ENCODE measurements around the gene TBC1D17. TPM values are rescaled to one million over a fixed set of nuclear protein-coding genes. Genes with fewer than 3 reads are reported as not detected.

Gene TBC1D17
- total and polyA plus RNA-seq, 2 donors: 2.9 to 69.7 TPM

DNA sequence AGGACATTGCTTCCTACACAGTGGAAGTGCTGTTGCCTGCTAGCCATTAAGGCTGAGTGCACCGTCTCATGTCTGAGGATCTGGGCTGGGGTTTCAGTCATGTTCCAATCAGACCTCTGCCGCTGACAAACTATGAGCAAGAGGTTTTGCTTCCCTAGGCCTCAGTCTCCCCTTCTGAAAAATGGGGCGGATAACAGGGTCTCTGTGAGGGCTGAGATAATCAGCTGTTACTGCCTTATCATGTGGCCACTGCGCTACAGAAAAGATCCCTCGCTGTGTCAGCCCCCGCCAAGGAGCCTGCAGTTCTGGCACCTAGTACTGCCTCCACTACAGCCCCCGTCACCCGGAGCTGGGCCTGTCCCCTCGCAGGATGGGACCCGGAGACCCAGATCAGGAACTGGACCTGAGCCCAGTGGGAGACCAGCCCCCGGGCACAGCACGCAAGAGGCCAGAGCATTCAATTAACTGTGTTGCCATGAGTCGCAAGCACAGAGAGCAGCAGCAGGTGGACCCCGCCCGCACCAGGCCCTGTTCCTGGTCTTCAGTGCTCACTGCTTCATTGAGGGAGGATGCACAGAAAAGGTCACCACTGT lies 7.1 kb upstream of the TBC1D17 start:
- Histone ChIP-seq H3K36me3 (ENCODE audit: control insufficient read depth in 2 of 2, insufficient read depth in 2 of 2, low read length in 1 of 2) (peaks cover 7 to 14% of the 10 kb centered on the region in 2 donors), H3K4me1 (ENCODE audit: control insufficient read depth in 2 of 2, insufficient read depth in 2 of 2, low read length in 2 of 2) (peaks cover 28 to 54% of the 10 kb centered on the region in 2 donors), H3K27me3 (ENCODE audit: control insufficient read depth in 2 of 2, insufficient read depth in 1 of 2, low read length in 1 of 2) (no peaks in the 10 kb centered on the region), H3K9me3 (ENCODE audit: control insufficient read depth in 2 of 2, insufficient read depth in 1 of 2, low read length in 1 of 2) (peaks cover 0 to 4% of the 10 kb centered on the region in 2 donors), H3K4me3 (ENCODE audit: low read length in 2 of 2) (peak overlapping the region; percentile 57 to 68), H3K27ac (ENCODE audit: low read depth in 1 of 2, low read length in 1 of 2) (peak overlapping the region; percentile 93)
- DNase-seq (ENCODE audit: low read depth in 6 of 9, low spot score in 9 of 9): no peak
- 95% methylated on average over 15 of the region's 15 CpGs for WGBS

DNA sequence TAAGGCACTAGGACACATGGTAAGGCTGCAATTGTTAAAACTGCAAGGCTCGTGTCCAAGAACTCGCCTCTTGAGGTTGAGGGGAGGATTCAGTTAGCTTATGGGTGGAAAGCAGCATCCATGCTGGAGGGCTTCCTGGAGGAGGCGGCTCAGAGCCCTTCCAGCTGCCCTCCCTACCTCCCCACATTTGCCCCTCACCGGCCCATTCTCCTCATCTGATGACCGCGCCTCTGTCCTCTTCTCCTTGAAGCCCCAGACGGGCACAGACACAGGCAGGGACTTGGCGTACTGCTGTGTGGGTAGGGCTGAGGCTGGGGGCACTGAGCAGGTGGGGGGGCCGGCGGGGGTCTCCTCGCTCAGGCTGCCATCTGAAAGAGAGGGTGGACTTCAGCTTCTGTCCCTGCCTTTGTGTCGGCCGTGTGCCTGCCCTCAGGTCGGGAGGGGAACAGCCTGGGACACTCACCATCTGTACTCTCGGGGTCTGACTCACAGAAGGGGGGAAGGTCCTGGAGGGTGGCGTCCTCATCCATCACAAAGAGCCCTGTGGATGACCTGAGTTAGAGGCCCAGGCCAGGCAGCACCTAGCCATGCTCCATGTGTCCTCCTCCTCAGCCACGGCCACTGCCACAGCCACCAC lies 6.0 kb upstream of the TBC1D17 start:
- Histone ChIP-seq H3K4me3 (ENCODE audit: low read length in 2 of 2) (no peak overlapping the region), H3K27me3 (ENCODE audit: control insufficient read depth in 2 of 2, insufficient read depth in 1 of 2, low read length in 1 of 2) (no peaks in the 10 kb centered on the region), H3K36me3 (ENCODE audit: control insufficient read depth in 2 of 2, insufficient read depth in 2 of 2, low read length in 1 of 2) (peaks cover 7 to 14% of the 10 kb centered on the region in 2 donors), H3K4me1 (ENCODE audit: control insufficient read depth in 2 of 2, insufficient read depth in 2 of 2, low read length in 2 of 2) (peaks cover 21 to 50% of the 10 kb centered on the region in 2 donors), H3K27ac (ENCODE audit: low read depth in 1 of 2, low read length in 1 of 2) (no peak overlapping the region), H3K9me3 (ENCODE audit: control insufficient read depth in 2 of 2, insufficient read depth in 1 of 2, low read length in 1 of 2) (peaks cover 0 to 4% of the 10 kb centered on the region in 2 donors)
- DNase-seq (ENCODE audit: low read depth in 6 of 9, low spot score in 9 of 9): no peak
- WGBS: 98% methylated on average over 17 of the region's 17 CpGs

DNA sequence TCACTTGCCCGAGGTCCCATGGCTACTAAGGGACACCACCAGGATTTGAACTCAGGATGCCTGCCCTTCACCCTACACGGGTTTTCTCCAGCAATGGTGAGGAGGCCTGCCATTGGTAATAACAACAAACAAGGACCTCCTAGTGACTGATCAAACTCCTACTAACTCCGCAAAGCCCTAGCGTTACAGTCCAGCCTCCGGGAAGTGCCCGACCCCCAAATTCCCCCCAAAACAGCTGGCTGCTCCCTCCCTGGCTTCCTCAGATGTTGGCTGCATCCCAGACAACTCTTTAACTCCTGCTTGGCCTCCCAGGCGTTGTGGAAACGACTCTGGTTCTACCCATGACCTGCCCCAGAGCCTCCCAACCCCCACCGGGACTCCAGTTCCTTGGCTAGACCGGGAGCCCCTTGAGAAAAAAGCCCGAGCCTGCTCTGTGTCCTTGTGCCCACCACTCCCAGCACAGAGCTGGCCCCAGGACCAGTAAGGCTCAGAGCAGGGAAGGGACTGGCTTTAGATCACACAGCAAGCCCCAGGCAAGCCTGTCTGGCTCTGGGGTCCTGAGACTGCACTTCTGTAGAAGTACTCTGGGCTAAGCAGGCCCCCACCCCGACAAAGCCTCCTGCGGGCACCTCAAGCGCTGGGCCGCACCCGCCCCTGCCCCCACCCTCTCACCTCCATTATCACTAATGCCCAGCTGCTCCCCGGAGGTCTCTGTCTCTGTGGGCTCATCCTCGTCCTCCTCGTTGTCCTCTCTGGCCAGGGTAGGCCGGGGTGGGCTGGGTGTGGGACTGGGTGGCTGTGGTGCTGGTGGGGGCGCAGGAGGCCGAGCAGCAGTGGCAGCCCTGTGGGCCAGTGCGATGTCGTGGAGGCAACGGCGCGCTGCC lies 5.0 kb upstream of the TBC1D17 start:
- Histone ChIP-seq H3K9me3 (ENCODE audit: control insufficient read depth in 2 of 2, insufficient read depth in 1 of 2, low read length in 1 of 2) (peaks cover 0 to 4% of the 10 kb centered on the region in 2 donors), H3K36me3 (ENCODE audit: control insufficient read depth in 2 of 2, insufficient read depth in 2 of 2, low read length in 1 of 2) (peaks cover 7 to 14% of the 10 kb centered on the region in 2 donors), H3K4me3 (ENCODE audit: low read length in 2 of 2) (no peak overlapping the region), H3K27me3 (ENCODE audit: control insufficient read depth in 2 of 2, insufficient read depth in 1 of 2, low read length in 1 of 2) (no peaks in the 10 kb centered on the region), H3K27ac (ENCODE audit: low read depth in 1 of 2, low read length in 1 of 2) (no peak overlapping the region), H3K4me1 (ENCODE audit: control insufficient read depth in 2 of 2, insufficient read depth in 2 of 2, low read length in 2 of 2) (peaks cover 18 to 48% of the 10 kb centered on the region in 2 donors)
- no peak for DNase-seq (ENCODE audit: low read depth in 6 of 9, low spot score in 9 of 9)
- 97% methylated on average over 27 of the region's 27 CpGs for WGBS

DNA sequence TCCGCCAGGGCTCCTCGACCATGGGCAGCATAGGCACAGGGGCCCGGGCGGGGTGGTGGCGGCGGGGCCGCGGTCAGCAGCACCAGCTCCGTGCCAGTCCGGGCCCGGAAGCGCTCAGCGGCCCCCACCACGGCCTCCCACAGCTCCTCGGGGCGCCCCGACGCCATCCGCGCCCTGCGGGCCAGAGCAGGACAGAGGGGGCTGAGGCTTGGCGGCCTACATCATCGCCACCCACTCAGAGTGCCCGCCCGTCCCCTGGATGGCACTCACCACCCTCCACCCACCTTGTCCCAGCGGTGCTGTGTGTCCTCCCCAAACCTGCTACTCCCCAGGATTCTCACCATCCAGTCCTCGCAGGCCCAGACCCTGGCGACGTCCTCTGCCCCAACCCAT lies 4.4 kb upstream of the TBC1D17 start:
- Histone ChIP-seq H3K4me1 (ENCODE audit: control insufficient read depth in 2 of 2, insufficient read depth in 2 of 2, low read length in 2 of 2) (peaks cover 19 to 44% of the 10 kb centered on the region in 2 donors), H3K27ac (ENCODE audit: low read depth in 1 of 2, low read length in 1 of 2) (peak overlapping the region in 1 of 2 donors; percentile 9), H3K27me3 (ENCODE audit: control insufficient read depth in 2 of 2, insufficient read depth in 1 of 2, low read length in 1 of 2) (no peaks in the 10 kb centered on the region), H3K9me3 (ENCODE audit: control insufficient read depth in 2 of 2, insufficient read depth in 1 of 2, low read length in 1 of 2) (peaks cover 0 to 6% of the 10 kb centered on the region in 2 donors), H3K4me3 (ENCODE audit: low read length in 2 of 2) (no peak overlapping the region), H3K36me3 (ENCODE audit: control insufficient read depth in 2 of 2, insufficient read depth in 2 of 2, low read length in 1 of 2) (peaks cover 7 to 14% of the 10 kb centered on the region in 2 donors)
- DNase-seq (ENCODE audit: low read depth in 6 of 9, low spot score in 9 of 9): no peak
- WGBS: 98% methylated on average over 29 of the region's 29 CpGs

DNA sequence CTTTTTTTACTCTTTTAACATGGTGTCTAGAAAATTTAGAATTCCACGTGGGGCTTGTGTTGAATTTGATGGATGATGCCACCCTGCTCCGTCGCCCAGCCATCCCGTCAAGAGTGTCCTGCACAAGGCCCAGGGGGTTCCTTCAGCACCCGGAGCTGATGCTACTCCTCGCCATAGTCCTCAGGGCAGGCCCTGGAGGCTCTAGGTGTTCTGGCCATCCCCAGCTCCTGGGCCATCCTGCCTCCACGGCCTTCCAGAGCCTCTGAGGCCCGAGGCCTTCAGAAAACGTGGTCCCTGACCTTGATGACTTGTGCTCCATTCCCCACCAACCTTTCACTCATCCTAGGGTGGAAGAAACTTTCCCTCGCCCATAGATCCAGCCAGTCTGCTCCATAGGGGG lies 3.7 kb upstream of the TBC1D17 start:
- no peak overlapping the region for H3K4me3 ChIP-seq (ENCODE audit: low read length in 2 of 2)
- peaks cover 7 to 14% of the 10 kb centered on the region in 2 donors for H3K36me3 ChIP-seq (ENCODE audit: control insufficient read depth in 2 of 2, insufficient read depth in 2 of 2, low read length in 1 of 2)
- H3K4me1 ChIP-seq (ENCODE audit: control insufficient read depth in 2 of 2, insufficient read depth in 2 of 2, low read length in 2 of 2): peaks cover 16 to 44% of the 10 kb centered on the region in 2 donors
- H3K27ac ChIP-seq (ENCODE audit: low read depth in 1 of 2, low read length in 1 of 2): no peak overlapping the region
- no peak for DNase-seq (ENCODE audit: low read depth in 6 of 9, low spot score in 9 of 9)
- no peaks in the 10 kb centered on the region for H3K27me3 ChIP-seq (ENCODE audit: control insufficient read depth in 2 of 2, insufficient read depth in 1 of 2, low read length in 1 of 2)
- H3K9me3 ChIP-seq (ENCODE audit: control insufficient read depth in 2 of 2, insufficient read depth in 1 of 2, low read length in 1 of 2): peaks cover 0 to 5% of the 10 kb centered on the region in 2 donors
- 96% methylated on average over 10 of the region's 10 CpGs for WGBS

DNA sequence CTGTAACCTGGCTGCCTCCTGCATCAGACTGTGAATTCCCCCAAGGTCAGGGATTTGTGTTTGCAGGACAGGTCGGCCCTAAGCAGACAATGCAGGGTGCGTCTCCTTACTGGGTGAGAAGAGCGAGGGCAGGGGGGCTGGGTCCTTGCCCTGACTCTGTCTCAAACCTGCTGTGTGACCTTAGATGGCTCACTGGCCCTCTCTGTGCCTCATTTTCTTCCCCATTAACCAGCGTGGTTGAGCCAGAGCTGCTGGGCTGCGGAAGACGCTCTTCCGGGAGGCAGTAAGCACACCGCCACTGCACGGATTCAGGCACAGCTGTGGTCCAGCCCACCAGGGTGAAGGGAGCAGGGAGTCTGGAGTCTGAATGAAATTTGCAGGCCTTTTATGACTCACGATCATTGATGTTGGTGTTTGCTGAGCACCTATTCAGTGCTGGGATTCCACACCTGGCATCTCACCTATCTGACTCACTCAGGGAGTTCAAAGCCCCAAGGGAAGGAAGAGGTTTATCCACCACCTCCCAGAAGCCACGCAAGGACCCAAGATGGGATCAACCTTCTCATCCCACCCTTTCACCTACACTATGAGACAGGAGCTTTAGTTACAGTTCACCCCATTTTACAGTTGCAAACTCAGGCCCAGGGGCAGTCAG lies 2.9 kb upstream of the TBC1D17 start:
- Histone ChIP-seq H3K4me3 (ENCODE audit: low read length in 2 of 2) (no peak overlapping the region), H3K9me3 (ENCODE audit: control insufficient read depth in 2 of 2, insufficient read depth in 1 of 2, low read length in 1 of 2) (peaks cover 0 to 5% of the 10 kb centered on the region in 2 donors), H3K27me3 (ENCODE audit: control insufficient read depth in 2 of 2, insufficient read depth in 1 of 2, low read length in 1 of 2) (no peaks in the 10 kb centered on the region), H3K27ac (ENCODE audit: low read depth in 1 of 2, low read length in 1 of 2) (no peak overlapping the region), H3K4me1 (ENCODE audit: control insufficient read depth in 2 of 2, insufficient read depth in 2 of 2, low read length in 2 of 2) (peaks cover 12 to 43% of the 10 kb centered on the region in 2 donors), H3K36me3 (ENCODE audit: control insufficient read depth in 2 of 2, insufficient read depth in 2 of 2, low read length in 1 of 2) (peaks cover 7 to 20% of the 10 kb centered on the region in 2 donors)
- WGBS: 97% methylated on average over 11 of the region's 11 CpGs
- no peak for DNase-seq (ENCODE audit: low read depth in 6 of 9, low spot score in 9 of 9)

DNA sequence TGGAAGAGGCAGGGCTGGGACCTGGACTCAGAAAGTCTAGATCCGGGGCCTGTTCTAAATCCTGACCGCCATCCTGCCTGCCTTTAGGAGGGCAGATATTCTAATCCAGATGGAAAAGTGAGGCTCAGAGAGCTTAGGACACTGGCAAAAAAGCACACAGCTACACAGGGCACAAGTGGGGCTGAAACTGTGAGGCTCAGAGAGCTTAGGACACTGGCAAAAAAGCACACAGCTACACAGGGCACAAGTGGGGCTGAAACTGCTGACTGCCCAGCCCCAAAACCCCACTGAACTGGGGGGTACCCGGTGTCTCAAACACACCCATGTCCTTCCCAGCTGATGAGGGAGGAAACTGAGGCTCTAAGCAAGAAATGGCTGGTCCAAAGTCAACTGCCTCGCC lies 2.3 kb upstream of the TBC1D17 start:
- no peak for DNase-seq (ENCODE audit: low read depth in 6 of 9, low spot score in 9 of 9)
- 96% methylated on average over 4 of the region's 4 CpGs for WGBS
- H3K36me3 ChIP-seq (ENCODE audit: control insufficient read depth in 2 of 2, insufficient read depth in 2 of 2, low read length in 1 of 2): peaks cover 9 to 25% of the 10 kb centered on the region in 2 donors
- peaks cover 0 to 5% of the 10 kb centered on the region in 2 donors for H3K9me3 ChIP-seq (ENCODE audit: control insufficient read depth in 2 of 2, insufficient read depth in 1 of 2, low read length in 1 of 2)
- peak overlapping the region in 1 of 2 donors; percentile 100 for H3K27ac ChIP-seq (ENCODE audit: low read depth in 1 of 2, low read length in 1 of 2)
- peaks cover 9 to 40% of the 10 kb centered on the region in 2 donors for H3K4me1 ChIP-seq (ENCODE audit: control insufficient read depth in 2 of 2, insufficient read depth in 2 of 2, low read length in 2 of 2)
- H3K4me3 ChIP-seq (ENCODE audit: low read length in 2 of 2): peak overlapping the region in 1 of 2 donors; percentile 74
- no peaks in the 10 kb centered on the region for H3K27me3 ChIP-seq (ENCODE audit: control insufficient read depth in 2 of 2, insufficient read depth in 1 of 2, low read length in 1 of 2)

DNA sequence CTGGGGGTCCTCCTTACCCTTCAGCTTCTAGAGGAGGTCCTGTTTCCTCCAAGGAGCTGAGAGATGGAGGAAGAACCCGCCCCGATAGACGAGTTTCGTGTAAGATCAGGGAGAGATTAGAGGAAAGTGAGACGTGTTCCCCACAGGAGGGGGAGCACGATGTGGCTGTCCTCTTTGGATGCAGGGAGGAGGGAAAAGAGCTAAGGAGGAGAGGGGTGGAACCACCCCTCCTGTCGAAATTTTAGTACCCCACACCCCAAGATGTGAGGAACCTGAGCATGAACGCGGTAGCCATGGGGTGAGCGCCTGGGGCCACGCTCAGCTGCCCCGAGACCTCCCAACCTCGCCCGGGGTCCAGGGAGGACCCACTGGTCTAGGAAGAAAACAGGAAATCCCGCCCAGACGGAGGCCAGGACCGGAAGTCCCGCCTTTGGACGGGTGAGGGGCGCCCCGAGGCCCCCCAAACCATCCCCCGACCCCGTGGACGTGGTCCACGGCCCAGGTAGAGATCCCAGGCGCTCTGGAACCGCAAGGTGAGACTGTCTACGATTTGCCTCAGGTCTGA lies 1.6 kb upstream of the TBC1D17 start:
- peak overlapping the region; percentile 74 to 89 for H3K4me3 ChIP-seq (ENCODE audit: low read length in 2 of 2)
- H3K36me3 ChIP-seq (ENCODE audit: control insufficient read depth in 2 of 2, insufficient read depth in 2 of 2, low read length in 1 of 2): peaks cover 15 to 32% of the 10 kb centered on the region in 2 donors
- peak in 3 of 9 donors; percentile 66 to 82 (median 72) for DNase-seq (ENCODE audit: low read depth in 6 of 9, low spot score in 9 of 9)
- no peaks in the 10 kb centered on the region for H3K27me3 ChIP-seq (ENCODE audit: control insufficient read depth in 2 of 2, insufficient read depth in 1 of 2, low read length in 1 of 2)
- WGBS: under 1% methylated on average over 28 of the region's 28 CpGs
- H3K9me3 ChIP-seq (ENCODE audit: control insufficient read depth in 2 of 2, insufficient read depth in 1 of 2, low read length in 1 of 2): peaks cover 0 to 5% of the 10 kb centered on the region in 2 donors
- H3K4me1 ChIP-seq (ENCODE audit: control insufficient read depth in 2 of 2, insufficient read depth in 2 of 2, low read length in 2 of 2): peaks cover 4 to 32% of the 10 kb centered on the region in 2 donors
- peak overlapping the region; percentile 97 to 100 for H3K27ac ChIP-seq (ENCODE audit: low read depth in 1 of 2, low read length in 1 of 2)

Data from thymus (tissue), 11 donors.